Stimulated activated naive CD8-positive, alpha-beta T cell treated with anti-CD3 and anti-CD28 coated beads, Interleukin-15, Interleukin-2, amounts not matched to agents 100 U/mL and 50 U/mL, for 24 hours (primary cell): ENCODE data around the gene ADAMTS17.
A peak's percentile ranks its signal among the peaks of the same experiment; 100 is the strongest.

Source experiments
- ATAC-seq: fragments of 150-1000 bp; cut with Tn5 transposase; one replicate; pipeline ENCODE4 v1.10.0; 2021
- DNase-seq: peaks from one replicate; pipeline ENCODE4 v3.0.0; 2021

ADAMTS17 gene

GRCh38 chr15:100221471-100222348 lies 120.1 kb downstream of the ADAMTS17 start:
- no peak for ATAC-seq

GRCh38 chr15:100220058-100220768 lies 121.6 kb downstream of the ADAMTS17 start:
- no peak for ATAC-seq
- DNase-seq, result no peak

More at GRCh38 chr15:100221471-100222348, 120.1 kb downstream of the ADAMTS17 start:
- no peak for DNase-seq

GRCh38 chr15:100218434-100218833 lies 123.3 kb downstream of the ADAMTS17 start:
- DNase-seq (no peak), ATAC-seq (no peak)

- DNase-seq (no peak), ATAC-seq (no peak)
Observed at GRCh38 chr15:100216182-100216581, 125.6 kb downstream of the ADAMTS17 start.

GRCh38 chr15:100215843-100216169 lies 126.0 kb downstream of the ADAMTS17 start:
- DNase-seq (no peak), ATAC-seq (no peak)

GRCh38 chr15:100215031-100215842 lies 126.5 kb downstream of the ADAMTS17 start:
- DNase-seq (no peak), ATAC-seq (no peak)

GRCh38 chr15:100211855-100212850 lies 129.6 kb downstream of the ADAMTS17 start:
- ATAC-seq (no peak), DNase-seq (no peak)

- ATAC-seq (no peak), DNase-seq (no peak)
Observed at GRCh38 chr15:100210338-100210737, 131.4 kb downstream of the ADAMTS17 start.

- DNase-seq (no peak), ATAC-seq (no peak)
Observed at GRCh38 chr15:100208921-100209603, 132.7 kb downstream of the ADAMTS17 start.

- DNase-seq (no peak), ATAC-seq (no peak)
Observed at GRCh38 chr15:100207053-100207452, 134.7 kb downstream of the ADAMTS17 start.

- DNase-seq, result no peak
Observed at GRCh38 chr15:100206643-100207042, 135.1 kb downstream of the ADAMTS17 start.

GRCh38 chr15:100205549-100206295 lies 136.1 kb downstream of the ADAMTS17 start:
- ATAC-seq, result no peak
- no peak for DNase-seq

More at GRCh38 chr15:100206643-100207042, 135.1 kb downstream of the ADAMTS17 start:
- ATAC-seq, result no peak

GRCh38 chr15:100204771-100205170 lies 137.0 kb downstream of the ADAMTS17 start:
- ATAC-seq (no peak), DNase-seq (no peak)

GRCh38 chr15:100204211-100204610 lies 137.6 kb downstream of the ADAMTS17 start:
- DNase-seq (no peak), ATAC-seq (no peak)

GRCh38 chr15:100202309-100202960 lies 139.3 kb downstream of the ADAMTS17 start:
- ATAC-seq, result no peak

GRCh38 chr15:100201376-100202280 lies 140.1 kb downstream of the ADAMTS17 start:
- ATAC-seq (peak; percentile 83), DNase-seq (peak; percentile 42)

More at GRCh38 chr15:100202309-100202960, 139.3 kb downstream of the ADAMTS17 start:
- no peak for DNase-seq

- DNase-seq (no peak), ATAC-seq (no peak)
Observed at GRCh38 chr15:100200287-100200880, 141.4 kb downstream of the ADAMTS17 start.
